MCF 10A (cell line): Measurements from ENCODE around the gene PICALM. TPM values are rescaled to one million over a fixed set of nuclear protein-coding genes. Genes with fewer than 3 reads are reported as not detected.
"Not testable (repeated sequence)": the region's sequence is repeated elsewhere in the genome, so short reads cannot be mapped to it uniquely, and the experiment has no call there.

Source experiments
- BruUV-seq: library from RNA; stranded (reverse); fragments of 400-500 nt; replicated peaks from 2 replicates; lab custom pipeline; 2021; lab: Mats Ljungman, UMichigan
- CTCF ChIA-PET: fragments of 300-600 bp; sonication (Branson Sonifier 250); formaldehyde crosslinking; extraction: SDS; loops from one replicate; lab custom pipeline; 2021; ENCODE audit warnings: antibody characterized with exemption, inconsistent platforms; lab: Yijun Ruan, JAX
- POLR2A ChIA-PET: fragments of 300-600, 350-650 bp; sonication (Branson Sonifier 250); formaldehyde crosslinking; extraction: SDS; loops from one replicate; lab custom pipeline; 2020; ENCODE audit warnings: antibody characterized with exemption, inconsistent platforms; lab: Yijun Ruan, JAX
- DNase-seq: peaks from one replicate; pipeline ENCODE4 v3.0.0-alpha.2; 2018; ENCODE audit not compliant: unreplicated experiment
- H3K27ac Mint-ChIP-seq: one replicate; pipeline ENCODE4 v1.8.0; 2022; ENCODE audit warnings: mild to moderate bottlenecking, low read depth, mixed read lengths; ENCODE audit not compliant: unreplicated experiment
- H3K27me3 Mint-ChIP-seq: one replicate; pipeline ENCODE4 v1.8.0; 2022; ENCODE audit warnings: mixed read lengths; ENCODE audit not compliant: insufficient read depth, unreplicated experiment
- H3K36me3 Mint-ChIP-seq: one replicate; pipeline ENCODE4 v1.8.0; 2022; ENCODE audit warnings: mild to moderate bottlenecking, moderate library complexity, mixed read lengths; ENCODE audit not compliant: insufficient read depth, unreplicated experiment
- H3K4me1 Mint-ChIP-seq: one replicate; pipeline ENCODE4 v1.8.0; 2022; ENCODE audit warnings: mixed read lengths; ENCODE audit not compliant: insufficient read depth, unreplicated experiment
- H3K4me3 Mint-ChIP-seq: one replicate; pipeline ENCODE4 v1.8.0; 2022; ENCODE audit warnings: mild to moderate bottlenecking, moderate library complexity, mixed read lengths; ENCODE audit not compliant: unreplicated experiment
- H3K9me3 Mint-ChIP-seq: one replicate; pipeline ENCODE4 v1.8.0; 2022; ENCODE audit warnings: mixed read lengths; ENCODE audit not compliant: unreplicated experiment
- intact Hi-C: fragments of 100-400 bp; cut with micrococcal nuclease; formaldehyde crosslinking; loops from 2 replicates; pipeline ENCODE4 v1.14.1; 2022
- total RNA-seq: library from RNA; stranded (reverse); gene quantifications from 2 replicates; pipeline ENCODE4 v1.2.3, GENCODE V29; 2022
- TF ChIP-seq, protein P1 (sequence below): fragments of 200-600 bp; IDR thresholded peaks from one replicate; pipeline ENCODE4 v1.8.0; 2022; ENCODE audit warnings: antibody characterized with exemption, mild to moderate bottlenecking; ENCODE audit not compliant: unreplicated experiment

Gene PICALM
- total RNA-seq, 1 experiment from 2014 or later: 137 TPM

DNA sequence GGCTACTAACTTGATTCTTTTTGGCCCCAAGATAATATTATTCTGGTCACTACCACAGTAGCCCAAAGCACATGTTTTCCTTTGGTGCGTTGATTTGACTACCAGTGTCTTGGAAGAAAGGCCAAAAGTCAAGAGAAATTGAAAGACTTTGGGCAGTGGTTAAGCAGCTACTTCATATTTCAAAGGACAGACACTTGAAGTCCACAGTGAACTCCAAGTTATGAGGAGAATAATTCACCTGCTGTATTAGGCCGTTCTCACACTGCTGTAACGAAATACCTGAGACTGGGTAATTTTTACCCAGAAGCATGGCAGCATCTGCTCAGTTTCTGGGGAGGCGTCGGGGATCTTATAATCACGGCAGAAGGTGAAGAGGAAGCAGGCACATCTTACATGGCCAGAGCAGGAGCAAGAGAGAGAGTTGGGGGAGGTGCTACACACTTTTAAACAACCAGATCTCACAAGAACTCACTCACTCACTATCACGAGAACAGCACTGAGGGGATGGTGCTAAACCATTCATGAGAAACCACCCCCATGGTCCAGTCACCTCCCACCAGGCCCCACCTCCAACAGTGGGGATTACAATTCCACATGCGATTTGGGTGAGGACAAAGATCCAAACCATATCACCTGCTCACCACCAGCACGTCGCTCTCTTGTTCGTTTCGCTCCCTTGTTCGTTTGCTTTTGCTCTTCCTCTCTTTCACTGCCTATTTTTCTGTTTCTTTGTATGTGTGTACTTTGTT is 40.2 kb upstream of the PICALM start:
- H3K4me1 Mint-ChIP-seq: no peaks in the 10 kb centered on the region
- intact Hi-C loops: no loop called here
- CTCF ChIA-PET: no interaction called here
- POLR2A ChIA-PET: no interaction called here
- no peaks in the 10 kb centered on the region for H3K27me3 Mint-ChIP-seq
- DNase-seq: no peak
- no peak overlapping the region for H3K27ac Mint-ChIP-seq
- H3K9me3 Mint-ChIP-seq: no peaks in the 10 kb centered on the region
- TF ChIP-seq, protein P1, sequence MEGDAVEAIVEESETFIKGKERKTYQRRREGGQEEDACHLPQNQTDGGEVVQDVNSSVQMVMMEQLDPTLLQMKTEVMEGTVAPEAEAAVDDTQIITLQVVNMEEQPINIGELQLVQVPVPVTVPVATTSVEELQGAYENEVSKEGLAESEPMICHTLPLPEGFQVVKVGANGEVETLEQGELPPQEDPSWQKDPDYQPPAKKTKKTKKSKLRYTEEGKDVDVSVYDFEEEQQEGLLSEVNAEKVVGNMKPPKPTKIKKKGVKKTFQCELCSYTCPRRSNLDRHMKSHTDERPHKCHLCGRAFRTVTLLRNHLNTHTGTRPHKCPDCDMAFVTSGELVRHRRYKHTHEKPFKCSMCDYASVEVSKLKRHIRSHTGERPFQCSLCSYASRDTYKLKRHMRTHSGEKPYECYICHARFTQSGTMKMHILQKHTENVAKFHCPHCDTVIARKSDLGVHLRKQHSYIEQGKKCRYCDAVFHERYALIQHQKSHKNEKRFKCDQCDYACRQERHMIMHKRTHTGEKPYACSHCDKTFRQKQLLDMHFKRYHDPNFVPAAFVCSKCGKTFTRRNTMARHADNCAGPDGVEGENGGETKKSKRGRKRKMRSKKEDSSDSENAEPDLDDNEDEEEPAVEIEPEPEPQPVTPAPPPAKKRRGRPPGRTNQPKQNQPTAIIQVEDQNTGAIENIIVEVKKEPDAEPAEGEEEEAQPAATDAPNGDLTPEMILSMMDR: no peak
- BruUV-seq: no TSS peak
- H3K36me3 Mint-ChIP-seq: no peaks in the 10 kb centered on the region
- H3K4me3 Mint-ChIP-seq: no peak overlapping the region

DNA sequence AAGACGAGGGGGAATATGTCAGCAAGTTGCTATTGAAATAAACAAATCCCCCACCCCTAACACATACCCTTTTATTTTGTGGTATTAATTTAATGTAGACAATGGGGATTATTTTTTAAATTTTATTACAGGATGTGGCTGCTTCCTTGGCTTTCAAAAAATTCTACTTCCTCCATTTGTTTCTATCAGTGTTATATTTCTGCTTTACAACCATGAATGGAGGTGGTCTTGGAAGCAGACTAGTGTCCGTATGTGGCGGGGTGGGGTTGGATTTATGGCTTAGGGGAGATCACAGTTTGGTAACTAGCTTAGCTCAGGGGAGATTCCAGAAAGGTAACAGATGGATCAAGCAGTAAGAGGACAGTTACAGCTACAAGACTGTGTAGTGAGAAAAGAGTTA is 39.3 kb upstream of the PICALM start:
- Mint-ChIP-seq H3K27ac (no peak overlapping the region), H3K9me3 (no peaks in the 10 kb centered on the region), H3K27me3 (no peaks in the 10 kb centered on the region), H3K36me3 (no peaks in the 10 kb centered on the region), H3K4me3 (no peak overlapping the region), H3K4me1 (no peaks in the 10 kb centered on the region)
- CTCF ChIA-PET: interaction anchor here (1.3 kb wide), 1 partner anchor 85 kb away, joined by 4 read pairs; no protein-coding TSS in a partner anchor
- POLR2A ChIA-PET: interaction anchor here (0.6 to 0.7 kb wide), 2 partner anchors 137 to 283 kb away, joined by 3 read pairs; partner anchors contain the start of gene EED
- TF ChIP-seq, protein P1: no peak
- BruUV-seq: no TSS peak
- no peak for DNase-seq
- intact Hi-C loops: no loop called here

DNA sequence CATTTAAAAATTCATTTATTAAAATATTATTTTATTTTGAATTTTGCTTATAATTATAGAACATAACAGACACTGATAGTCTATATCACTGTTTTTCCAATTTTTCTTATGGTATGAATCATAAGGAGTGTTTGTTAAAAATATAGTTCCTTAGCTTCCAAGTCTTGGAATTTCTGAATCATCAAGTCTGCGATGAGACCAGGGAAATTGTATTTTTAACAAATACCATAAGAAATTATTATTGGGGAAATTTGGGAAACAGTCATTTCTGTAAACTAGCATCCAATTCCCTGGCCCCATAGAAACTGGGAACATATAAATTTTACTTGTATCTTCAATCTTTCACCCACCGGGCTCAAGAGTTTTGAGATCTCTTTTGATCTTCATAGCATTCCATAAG is 38.0 kb upstream of the PICALM start:
- BruUV-seq: no TSS peak
- ChIA-PET POLR2A (interaction anchor here (0.6 to 1.5 kb wide), 2 partner anchors 9 to 63 kb away, joined by 3 to 9 read pairs; no protein-coding TSS in a partner anchor), CTCF (no interaction called here)
- Mint-ChIP-seq H3K9me3 (no peaks in the 10 kb centered on the region), H3K36me3 (no peaks in the 10 kb centered on the region), H3K27me3 (no peaks in the 10 kb centered on the region), H3K4me3 (no peak overlapping the region), H3K27ac (no peak overlapping the region), H3K4me1 (peaks cover 4% of the 10 kb centered on the region)
- intact Hi-C loops: no loop called here
- DNase-seq: no peak
- TF ChIP-seq, protein P1: no peak

DNA sequence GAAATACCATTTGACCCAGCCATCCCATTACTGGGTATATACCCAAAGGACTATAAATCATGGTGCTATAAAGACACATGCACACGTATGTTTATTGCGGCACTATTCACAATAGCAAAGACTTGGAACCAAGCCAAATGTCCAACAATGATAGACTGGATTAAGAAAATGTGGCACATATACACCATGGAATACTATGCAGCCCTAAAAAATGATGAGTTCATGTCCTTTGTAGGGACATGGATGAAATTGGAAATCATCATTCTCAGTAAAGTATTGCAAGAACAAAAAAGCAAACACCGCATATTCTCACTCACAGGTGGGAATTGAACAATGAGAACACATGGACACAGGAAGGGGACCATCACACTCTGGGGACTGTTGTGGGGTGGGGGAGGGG is 37.1 kb upstream of the PICALM start:
- CTCF ChIA-PET: not testable (repeated sequence)

DNA sequence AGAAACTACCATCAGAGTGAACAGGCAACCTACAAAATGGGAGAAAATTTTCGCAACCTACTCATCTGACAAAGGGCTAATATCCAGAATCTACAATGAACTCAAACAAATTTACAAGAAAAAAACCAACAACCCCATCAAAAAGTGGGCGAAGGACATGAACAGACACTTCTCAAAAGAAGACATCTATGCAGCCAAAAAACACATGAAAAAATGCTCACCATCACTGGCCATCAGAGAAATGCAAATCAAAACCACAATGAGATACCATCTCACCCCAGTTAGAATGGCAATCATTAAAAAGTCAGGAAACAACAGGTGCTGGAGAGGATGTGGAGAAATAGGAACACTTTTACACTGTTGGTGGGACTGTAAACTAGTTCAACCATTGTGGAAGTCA is 36.7 kb upstream of the PICALM start:
- intact Hi-C loops, H3K9me3 Mint-ChIP-seq, BruUV-seq: not testable (repeated sequence)

More for the DNA sequence above, 37.1 kb upstream of the PICALM start:
- POLR2A ChIA-PET: interaction anchor here (0.6 to 1.5 kb wide), 2 partner anchors 10 to 182 kb away, joined by 4 to 9 read pairs; no protein-coding TSS in a partner anchor
- H3K4me3 Mint-ChIP-seq, H3K36me3 Mint-ChIP-seq, H3K9me3 Mint-ChIP-seq, DNase-seq, intact Hi-C loops, BruUV-seq, H3K27ac Mint-ChIP-seq, H3K27me3 Mint-ChIP-seq: not testable (repeated sequence)
- H3K4me1 Mint-ChIP-seq: peaks cover 11% of the 10 kb centered on the region

More for the DNA sequence above, 36.7 kb upstream of the PICALM start:
- POLR2A ChIA-PET, DNase-seq, H3K36me3 Mint-ChIP-seq, H3K27me3 Mint-ChIP-seq, H3K4me3 Mint-ChIP-seq, CTCF ChIA-PET, H3K27ac Mint-ChIP-seq: not testable (repeated sequence)
- peaks cover 11% of the 10 kb centered on the region for H3K4me1 Mint-ChIP-seq
